Measurements from ENCODE around the gene CCT2.

The CCT2 gene

GRCh38 chr12:69641546-69641945, 56.3 kb downstream of the CCT2 start:
- DNase-seq (ENCODE audit: low read depth in 2 of 2), result no peak

GRCh38 chr12:69642531-69642930, 57.3 kb downstream of the CCT2 start:
- no peak for DNase-seq (ENCODE audit: low read depth in 2 of 2)

GRCh38 chr12:69644511-69644910, 59.3 kb downstream of the CCT2 start:
- DNase-seq (ENCODE audit: low read depth in 2 of 2), result no peak

GRCh38 chr12:69645031-69645430, 59.8 kb downstream of the CCT2 start:
- no peak for DNase-seq (ENCODE audit: low read depth in 2 of 2)

- DNase-seq (ENCODE audit: low read depth in 2 of 2), result no peak
Measured at GRCh38 chr12:69647178-69647577, 61.9 kb downstream of the CCT2 start.

- no peak for DNase-seq (ENCODE audit: low read depth in 2 of 2)
Measured at GRCh38 chr12:69648476-69648875, 63.2 kb downstream of the CCT2 start.

- no peak for DNase-seq (ENCODE audit: low read depth in 2 of 2)
Measured at GRCh38 chr12:69649529-69649928, 64.3 kb downstream of the CCT2 start.
